Endodermal cell (in vitro differentiated cells): ENCODE data around the gene GPR119. TPM values are rescaled to one million over a fixed set of nuclear protein-coding genes. Genes with fewer than 3 reads are reported as not detected.
A peak's percentile ranks its signal among the peaks of the same experiment; 100 is the strongest.
"Not testable (repeated sequence)": the region's sequence is repeated elsewhere in the genome, so short reads cannot be mapped to it uniquely, and the experiment has no call there.

Experiments
- DNase-seq: peaks from one replicate; pipeline ENCODE4 v3.0.0-alpha.2; 2017
- H3K27ac ChIP-seq: 2 replicates; pipeline ENCODE4 v1.5.1; 2013; ENCODE audit warnings: mild to moderate bottlenecking, low read depth, low read length, moderate library complexity
- H3K27me3 ChIP-seq: 2 replicates; pipeline ENCODE4 v1.6.1; 2013; ENCODE audit warnings: mild to moderate bottlenecking, low read length, moderate library complexity; ENCODE audit not compliant: insufficient read depth, control insufficient read depth, poor library complexity, severe bottlenecking
- H3K36me3 ChIP-seq: 2 replicates; pipeline ENCODE4 v1.7.0; 2013; ENCODE audit warnings: mild to moderate bottlenecking, low read length, moderate library complexity; ENCODE audit not compliant: control insufficient read depth, insufficient read depth
- H3K4me1 ChIP-seq: one replicate; pipeline ENCODE4 v1.7.0; 2013; ENCODE audit warnings: low read length; ENCODE audit not compliant: control insufficient read depth, insufficient read depth
- H3K4me3 ChIP-seq: 2 replicates; pipeline ENCODE4 v1.5.1; 2013; ENCODE audit warnings: mild to moderate bottlenecking, low read length, moderate library complexity
- H3K9ac ChIP-seq: 2 replicates; pipeline ENCODE4 v1.6.1; 2013; ENCODE audit warnings: mild to moderate bottlenecking, low read length, moderate library complexity; ENCODE audit not compliant: poor library complexity, severe bottlenecking; ENCODE audit errors: extremely low read depth
- H3K9me3 ChIP-seq: 2 replicates; pipeline ENCODE4 v1.6.1; 2013; ENCODE audit warnings: mild to moderate bottlenecking, low read length, moderate library complexity; ENCODE audit not compliant: control insufficient read depth
- H3K27ac Mint-ChIP-seq: 2 replicates; pipeline ENCODE4 v1.8.0; 2020; ENCODE audit warnings: mixed read lengths
- H3K27me3 Mint-ChIP-seq: 2 replicates; pipeline ENCODE4 v1.8.0; 2021; ENCODE audit warnings: mild to moderate bottlenecking, mixed read lengths; ENCODE audit not compliant: insufficient read depth
- H3K36me3 Mint-ChIP-seq: 2 replicates; pipeline ENCODE4 v1.8.0; 2020; ENCODE audit warnings: low read depth, mixed read lengths
- H3K4me1 Mint-ChIP-seq: 2 replicates; pipeline ENCODE4 v1.8.0; 2020; ENCODE audit warnings: mixed read lengths
- H3K4me3 Mint-ChIP-seq: 2 replicates; pipeline ENCODE4 v1.8.0; 2020; ENCODE audit warnings: mild to moderate bottlenecking, moderate library complexity, mixed read lengths
- H3K9me3 Mint-ChIP-seq: 2 replicates; pipeline ENCODE4 v1.8.0; 2020; ENCODE audit warnings: mild to moderate bottlenecking, mixed read lengths
- CTCF ChIP-seq: fragments of 200-600 bp; sonication (generic); conservative IDR thresholded peaks from 2 replicates; pipeline ENCODE4 v1.5.0; 2021; ENCODE audit warnings: antibody characterized with exemption, mild to moderate bottlenecking
- WGBS, 2 experiments: methylation state at CpG; one replicate each; pipeline versions ENCODE4 v1.1.5 to v1.1.7; 2013; ENCODE audit warnings: missing lambda C conversion rate in 2 of 2, mixed read lengths in 1 of 2; ENCODE audit not compliant: insufficient coverage in 1 of 2, insufficient read length in 1 of 2; 5-methylcytosine and 5-hydroxymethylcytosine counted together
- total RNA-seq, 2 donors: library from RNA; stranded (reverse); fragmentation: NEBNext Ultra II Directional in 1 of 2; extraction: Animal tissue kit (Norgen Biotek cat#: 25700) in 1 of 2; gene quantifications; 2 replicates in 1 of 2; 3 replicates in 1 of 2; pipeline ENCODE4 v1.2.1, GENCODE V29; 2021

GPR119 gene
- total RNA-seq, 2 donors from 2014 or later, result not detected

- Histone ChIP-seq H3K4me3 (no peak overlapping the region), H3K27ac (no peak overlapping the region), H3K9me3 (no peaks in the 10 kb centered on the region), H3K4me1 (no peaks in the 10 kb centered on the region), H3K27me3 (no peaks in the 10 kb centered on the region), H3K36me3 (no peaks in the 10 kb centered on the region), H3K9ac (no peak overlapping the region)
- no peak overlapping the region for H3K4me3 Mint-ChIP-seq
- peaks cover 12% of the 10 kb centered on the region for H3K9me3 Mint-ChIP-seq
- no peak for DNase-seq
- H3K27ac Mint-ChIP-seq, result no peak overlapping the region
- WGBS, 2 experiments, result 64% methylated on average over 1 of the region's 1 CpG; no CpG with 5 or more reads in 1 of the 2 experiments
- H3K4me1 Mint-ChIP-seq, result peaks cover 8% of the 10 kb centered on the region
- H3K27me3 Mint-ChIP-seq, result no peaks in the 10 kb centered on the region
- no peak for TF ChIP-seq CTCF
- peaks cover 3% of the 10 kb centered on the region for H3K36me3 Mint-ChIP-seq
These were observed 42.1 kb downstream of the GPR119 start for GRCh38 chrX:130343411-130343810.

GRCh38 chrX:130340271-130340670 is 45.2 kb downstream of the GPR119 start:
- TF ChIP-seq CTCF, result no peak
- peak overlapping the region; percentile 89 for H3K4me3 ChIP-seq
- H3K36me3 ChIP-seq, result no peaks in the 10 kb centered on the region
- H3K27me3 ChIP-seq, result no peaks in the 10 kb centered on the region
- 8 to 23% methylated on average over 4 to 9 of the region's 9 CpGs for WGBS, 2 experiments
- peaks cover 8% of the 10 kb centered on the region for H3K4me1 Mint-ChIP-seq
- H3K27ac Mint-ChIP-seq, result peak overlapping the region; percentile 72
- H3K4me1 ChIP-seq, result no peaks in the 10 kb centered on the region
- no peaks in the 10 kb centered on the region for H3K27me3 Mint-ChIP-seq
- no peaks in the 10 kb centered on the region for H3K36me3 Mint-ChIP-seq
- H3K9me3 ChIP-seq, result no peaks in the 10 kb centered on the region
- H3K9me3 Mint-ChIP-seq, result peaks cover 18% of the 10 kb centered on the region
- no peak for DNase-seq
- peak overlapping the region; percentile 70 for H3K9ac ChIP-seq
- peak overlapping the region; percentile 86 for H3K4me3 Mint-ChIP-seq
- no peak overlapping the region for H3K27ac ChIP-seq

GRCh38 chrX:130339408-130340222 is 45.9 kb downstream of the GPR119 start, which contains the start of gene SLC25A14:
SLC25A14 (plus strand) TSS chrX:130339919; CDS start chrX:130340279, 360 bp downstream.
- Mint-ChIP-seq H3K27ac (peak within 1 kb of the TSS; percentile 96), H3K4me3 (peak within 1 kb of the TSS; percentile 86), H3K27me3 (no peaks in the 10 kb centered on the region), H3K36me3 (no peaks in the 10 kb centered on the region), H3K9me3 (peaks cover 18% of the 10 kb centered on the region), H3K4me1 (peaks cover 8% of the 10 kb centered on the region)
- no peaks in the 10 kb centered on the region for H3K9me3 ChIP-seq
- no peaks in the 10 kb centered on the region for H3K27me3 ChIP-seq
- H3K27ac ChIP-seq, result peak within 1 kb of the TSS; percentile 79
- H3K4me3 ChIP-seq, result peak within 1 kb of the TSS; percentile 89
- peak within 1 kb of the TSS; percentile 70 for H3K9ac ChIP-seq
- no peak for TF ChIP-seq CTCF
- peak; percentile 87 for DNase-seq
- no peaks in the 10 kb centered on the region for H3K4me1 ChIP-seq
- WGBS, 2 experiments, result 1% methylated on average over 54 of the region's 55 CpGs; no CpG with 5 or more reads in 1 of the 2 experiments
- H3K36me3 ChIP-seq, result no peaks in the 10 kb centered on the region

- DNase-seq, H3K36me3 Mint-ChIP-seq, H3K4me1 Mint-ChIP-seq, H3K27ac ChIP-seq, H3K36me3 ChIP-seq, H3K4me1 ChIP-seq, H3K9me3 ChIP-seq, H3K27ac Mint-ChIP-seq, H3K9ac ChIP-seq, H3K27me3 Mint-ChIP-seq, H3K27me3 ChIP-seq: not testable (repeated sequence)
- WGBS, 2 experiments, result 90% methylated on average over 8 of the region's 8 CpGs; no CpG with 5 or more reads in 1 of the 2 experiments
- peak overlapping the region; percentile 89 for H3K4me3 ChIP-seq
- peaks cover 18% of the 10 kb centered on the region for H3K9me3 Mint-ChIP-seq
- H3K4me3 Mint-ChIP-seq, result peak overlapping the region; percentile 86
These were observed 46.6 kb downstream of the GPR119 start for GRCh38 chrX:130338869-130339268.
